Naive thymus-derived CD8-positive, alpha-beta T cell (primary cell): ENCODE measurements around the gene NOL8. TPM values are rescaled to one million over a fixed set of nuclear protein-coding genes. Genes with fewer than 3 reads are reported as not detected.
A peak's percentile ranks its signal among the peaks of the same experiment; 100 is the strongest.

Experiments used
- ATAC-seq, 2 donors: fragments of 150-1000 bp; cut with Tn5 transposase in 1 of 2; sonication (Bioruptor Pico), chemical (Tn5 transposase) in 1 of 2; 1 replicate in 1 of 2; 2 replicates in 1 of 2; pipeline ENCODE4 v1.10.0; 2021; ENCODE audit warnings: mild to moderate bottlenecking in 2 of 2, moderate library complexity in 2 of 2
- POLR2A ChIA-PET: fragments of 350-600 bp; sonication (Branson Sonifier 250); formaldehyde crosslinking; loops from one replicate; lab custom pipeline; 2021; ENCODE audit warnings: antibody characterized with exemption; lab: Charles Lee
- DNase-seq, 10 donors: peaks; one replicate each; pipeline versions ENCODE4 v3.0.0 to v3.0.0-alpha.2; 2020 to 2022
- H3K27ac Mint-ChIP-seq, 10 donors: one replicate each; pipeline ENCODE4 v1.8.0; 2020 to 2022; ENCODE audit warnings: mild to moderate bottlenecking in 10 of 10, mixed read lengths in 10 of 10, moderate library complexity in 4 of 10, inconsistent platforms in 1 of 10
- H3K27me3 Mint-ChIP-seq, 5 donors: one replicate each; pipeline ENCODE4 v1.8.0; 2021 to 2022; ENCODE audit warnings: mixed read lengths in 5 of 5
- H3K36me3 Mint-ChIP-seq, 3 donors: one replicate each; pipeline ENCODE4 v1.8.0; 2020 to 2022; ENCODE audit warnings: mixed read lengths in 3 of 3, mild to moderate bottlenecking in 2 of 3, inconsistent platforms in 1 of 3
- H3K4me1 Mint-ChIP-seq, 4 donors: one replicate each; pipeline ENCODE4 v1.8.0; 2021 to 2022; ENCODE audit warnings: mixed read lengths in 4 of 4
- H3K4me3 Mint-ChIP-seq, 10 donors: one replicate each; pipeline ENCODE4 v1.8.0; 2020 to 2022; ENCODE audit warnings: mild to moderate bottlenecking in 10 of 10, mixed read lengths in 10 of 10, moderate library complexity in 6 of 10, inconsistent platforms in 1 of 10
- H3K9me3 Mint-ChIP-seq, 9 donors: one replicate each; pipeline ENCODE4 v1.8.0; 2020 to 2022; ENCODE audit warnings: mixed read lengths in 9 of 9, mild to moderate bottlenecking in 3 of 9, inconsistent platforms in 1 of 9, moderate library complexity in 1 of 9
- microRNA-seq: library from miRNA; unstranded; fragments of <30 nt; microRNA quantifications from one replicate; pipeline ENCODE4 v1.2.0, GENCODE V29; 2022; ENCODE audit warnings: borderline microRNAs expressed
- polyA plus RNA-seq, 3 donors: library from polyadenylated mRNA; unstranded; fragments of 300-500 nt; fragmentation: Illumina TruSeq; gene quantifications; one replicate each; pipeline ENCODE4 v1.2.3, GENCODE V29; 2021
- total RNA-seq, 8 experiments: library from RNA in 2 of 8; stranded (reverse) in 2 of 8; gene quantifications; one replicate each; pipeline ENCODE4 v1.2.3 and lab custom pipeline; 2021 to 2026

Gene NOL8
- total and polyA plus RNA-seq, 5 experiments from 2014 or later = 15.0 to 105 (median 29.1) TPM

DNA sequence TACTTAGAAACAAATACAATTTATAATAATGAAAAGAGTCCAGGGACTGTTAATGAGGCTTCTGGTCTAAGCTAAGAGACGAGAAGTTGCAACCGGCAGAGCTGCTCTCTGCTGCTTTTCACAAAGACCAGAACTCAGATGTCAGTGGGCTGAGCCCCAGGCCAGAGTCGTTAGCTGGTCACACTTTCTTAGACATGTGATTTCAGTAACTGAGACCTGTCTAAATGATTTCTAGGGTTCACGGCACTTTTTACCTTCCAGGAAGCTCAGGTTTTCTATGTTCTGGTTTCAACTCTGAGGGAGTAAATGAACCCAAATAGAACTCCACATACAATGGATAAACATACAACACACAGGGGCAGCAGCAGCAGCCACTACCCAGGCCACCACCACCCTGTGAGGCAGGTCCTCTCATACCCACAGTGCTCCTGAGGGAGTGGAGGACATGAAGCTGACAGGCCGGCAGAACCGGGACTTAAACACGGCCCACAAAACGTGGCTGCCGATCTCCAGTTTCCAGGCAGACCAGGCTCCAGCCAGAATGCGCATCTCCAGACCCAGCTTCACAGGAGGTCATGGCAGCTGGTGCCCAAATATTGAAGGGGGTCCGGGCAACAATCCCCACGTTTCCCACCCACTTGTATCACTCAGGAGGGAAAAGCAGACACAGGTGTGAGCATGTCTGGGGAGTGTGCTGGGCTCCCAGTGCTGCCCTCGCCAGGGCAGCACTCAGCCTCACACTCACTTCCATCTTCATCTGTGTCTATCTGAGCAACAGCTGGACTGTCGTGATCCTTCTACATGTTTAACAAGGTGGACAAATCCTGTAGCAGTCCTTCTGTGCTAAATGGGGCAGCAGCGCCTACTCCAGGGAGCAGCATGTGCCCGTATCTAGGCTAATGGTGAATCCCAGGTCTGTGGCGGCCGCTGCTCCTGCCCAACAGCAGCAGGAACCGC, 70.5 kb downstream of the NOL8 start:
- Mint-ChIP-seq H3K9me3 (no peaks in the 10 kb centered on the region), H3K27me3 (no peaks in the 10 kb centered on the region), H3K36me3 (peaks cover 0 to 95% (median 36%) of the 10 kb centered on the region in 3 donors), H3K4me1 (no peaks in the 10 kb centered on the region), H3K27ac (no peak overlapping the region), H3K4me3 (no peak overlapping the region)
- DNase-seq (no peak), ATAC-seq (no peak)
- POLR2A ChIA-PET = no interaction called here

DNA sequence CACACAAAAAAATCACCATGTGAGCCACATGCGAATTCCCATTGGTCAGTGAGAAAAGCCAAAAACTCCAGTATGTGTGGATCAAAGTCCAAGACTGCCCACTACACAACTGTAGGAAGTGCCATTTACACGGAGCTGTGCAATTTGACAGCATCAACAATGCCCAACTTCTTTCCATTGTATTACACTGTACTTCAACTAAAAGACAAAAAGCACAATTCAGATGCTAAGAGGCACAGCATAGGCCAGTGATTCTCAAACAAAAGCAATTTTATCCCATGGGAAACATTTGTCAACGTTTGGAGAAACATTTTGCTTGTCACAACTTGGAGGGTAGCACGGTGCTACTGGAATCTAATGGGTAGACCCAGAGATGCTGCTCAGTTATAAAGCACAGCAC, 71.5 kb downstream of the NOL8 start:
- Mint-ChIP-seq H3K4me3 (no peak overlapping the region), H3K27ac (peak overlapping the region in 1 of 10 donors; percentile 67), H3K27me3 (no peaks in the 10 kb centered on the region), H3K36me3 (peaks cover 0 to 95% (median 33%) of the 10 kb centered on the region in 3 donors), H3K9me3 (no peaks in the 10 kb centered on the region), H3K4me1 (no peaks in the 10 kb centered on the region)
- POLR2A ChIA-PET = no interaction called here
- no peak for DNase-seq
- ATAC-seq = no peak

DNA sequence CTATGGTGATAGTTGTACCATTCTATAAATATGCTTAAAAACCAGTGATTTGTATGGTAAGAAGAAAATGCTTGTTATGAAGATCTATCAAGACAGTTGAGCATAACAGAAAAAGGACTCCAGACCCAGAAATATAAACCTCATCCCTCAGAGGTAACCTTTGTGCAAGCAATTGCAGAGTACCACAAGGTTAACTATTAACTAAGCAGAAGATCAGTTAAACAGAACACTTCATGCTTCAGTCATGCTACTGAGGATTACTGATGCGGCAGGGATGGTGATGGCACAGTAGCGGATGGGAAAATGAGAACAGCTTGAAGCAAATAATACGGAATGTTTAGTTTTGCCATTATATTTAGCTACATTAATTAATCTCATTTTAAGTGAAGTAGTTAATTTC, 77.2 kb downstream of the NOL8 start:
- H3K9me3 Mint-ChIP-seq = no peaks in the 10 kb centered on the region
- peaks cover 10 to 94% (median 44%) of the 10 kb centered on the region in 3 donors for H3K36me3 Mint-ChIP-seq
- no peak overlapping the region for H3K4me3 Mint-ChIP-seq
- H3K27me3 Mint-ChIP-seq = no peaks in the 10 kb centered on the region
- ATAC-seq = no peak
- peaks cover 0 to 4% (median 0%) of the 10 kb centered on the region in 4 donors for H3K4me1 Mint-ChIP-seq
- DNase-seq = no peak
- POLR2A ChIA-PET = no interaction called here
- peak overlapping the region in 3 of 10 donors; percentile 16 to 57 (median 28) for H3K27ac Mint-ChIP-seq

Small RNAs within 50 kb of the gene (microRNA-seq; reads per million reads assigned to microRNA genes)
- gene MIR3651 = 4.1 reads per million, percentile 9 among the genes with 10 or more reads in this experiment

Other genes with a start within 250 kb of the NOL8 start
- 10 to 100 TPM; 57.0 to 58.2 TPM for gene SPTLC1, start 209.9 kb downstream of the NOL8 start, total RNA-seq
- gene SPTLC1, start 209.9 kb downstream of the NOL8 start, polyA plus RNA-seq = 10 to 100 TPM; 36.0 to 41.4 (median 40.5) TPM
- gene IARS1, start 31.7 kb downstream of the NOL8 start, total RNA-seq = 100 to 1,000 TPM; 150 to 151 TPM
- gene IARS1, start 31.7 kb downstream of the NOL8 start, polyA plus RNA-seq = 10 to 100 TPM; 62.2 to 75.2 (median 66.5) TPM
- 1 to 10 TPM; 4.4 TPM for gene CENPP, start 603 bp upstream of the NOL8 start, total RNA-seq
- 1 to 10 TPM; 2.4 to 5.2 (median 3.0) TPM for gene CENPP, start 603 bp upstream of the NOL8 start, polyA plus RNA-seq
- gene OGN, start 79.2 kb upstream of the NOL8 start, total RNA-seq = not detected
- under 1 TPM in 2 of 3 donors, not detected in 1; 0.08 to 0.11 TPM for gene OGN, start 79.2 kb upstream of the NOL8 start, polyA plus RNA-seq
- not detected for gene OMD, start 99.1 kb upstream of the NOL8 start, total RNA-seq
- gene OMD, start 99.1 kb upstream of the NOL8 start, polyA plus RNA-seq = not detected
- gene ASPN, start 157.2 kb upstream of the NOL8 start, total RNA-seq = not detected
- gene ASPN, start 157.2 kb upstream of the NOL8 start, polyA plus RNA-seq = not detected
- gene ECM2, start 210.6 kb upstream of the NOL8 start, total RNA-seq = not detected
- not detected for gene ECM2, start 210.6 kb upstream of the NOL8 start, polyA plus RNA-seq